C4-2B (cell line): ENCODE data around the gene ASAP2.

Source experiments
- H3K27ac ChIP-seq: fragments of 450-650 bp; 2 replicates; pipeline ENCODE4 v1.5.1; 2017
- ZFX ChIP-seq: fragments of 450-650 bp; IDR thresholded peaks from 2 replicates; pipeline ENCODE4 v1.6.1; 2017
- TF ChIP-seq, protein P1 (sequence below): fragments of 450-650 bp; conservative IDR thresholded peaks from 2 replicates; pipeline ENCODE4 v1.5.1; 2017; ENCODE audit warnings: mild to moderate bottlenecking

ASAP2 gene

GRCh38 chr2:9297156-9297555 lies 90.5 kb downstream of the ASAP2 start:
- TF ChIP-seq, protein P1, sequence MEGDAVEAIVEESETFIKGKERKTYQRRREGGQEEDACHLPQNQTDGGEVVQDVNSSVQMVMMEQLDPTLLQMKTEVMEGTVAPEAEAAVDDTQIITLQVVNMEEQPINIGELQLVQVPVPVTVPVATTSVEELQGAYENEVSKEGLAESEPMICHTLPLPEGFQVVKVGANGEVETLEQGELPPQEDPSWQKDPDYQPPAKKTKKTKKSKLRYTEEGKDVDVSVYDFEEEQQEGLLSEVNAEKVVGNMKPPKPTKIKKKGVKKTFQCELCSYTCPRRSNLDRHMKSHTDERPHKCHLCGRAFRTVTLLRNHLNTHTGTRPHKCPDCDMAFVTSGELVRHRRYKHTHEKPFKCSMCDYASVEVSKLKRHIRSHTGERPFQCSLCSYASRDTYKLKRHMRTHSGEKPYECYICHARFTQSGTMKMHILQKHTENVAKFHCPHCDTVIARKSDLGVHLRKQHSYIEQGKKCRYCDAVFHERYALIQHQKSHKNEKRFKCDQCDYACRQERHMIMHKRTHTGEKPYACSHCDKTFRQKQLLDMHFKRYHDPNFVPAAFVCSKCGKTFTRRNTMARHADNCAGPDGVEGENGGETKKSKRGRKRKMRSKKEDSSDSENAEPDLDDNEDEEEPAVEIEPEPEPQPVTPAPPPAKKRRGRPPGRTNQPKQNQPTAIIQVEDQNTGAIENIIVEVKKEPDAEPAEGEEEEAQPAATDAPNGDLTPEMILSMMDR: no peak
- TF ChIP-seq ZFX: no peak
- H3K27ac ChIP-seq: no peak overlapping the region

- no peak overlapping the region for H3K27ac ChIP-seq
- TF ChIP-seq, protein P1: no peak
- no peak for TF ChIP-seq ZFX
Observed at GRCh38 chr2:9297807-9298206, 91.2 kb downstream of the ASAP2 start.

GRCh38 chr2:9298583-9298982 lies 92.0 kb downstream of the ASAP2 start:
- no peak overlapping the region for H3K27ac ChIP-seq
- TF ChIP-seq ZFX: no peak
- TF ChIP-seq, protein P1: no peak

- TF ChIP-seq ZFX: no peak
- TF ChIP-seq, protein P1: no peak
- no peak overlapping the region for H3K27ac ChIP-seq
Observed at GRCh38 chr2:9299161-9300100, 92.8 kb downstream of the ASAP2 start.

- TF ChIP-seq, protein P1: no peak
- TF ChIP-seq ZFX: no peak
- H3K27ac ChIP-seq: no peak overlapping the region
Observed at GRCh38 chr2:9300214-9300613, 93.6 kb downstream of the ASAP2 start.

DNA sequence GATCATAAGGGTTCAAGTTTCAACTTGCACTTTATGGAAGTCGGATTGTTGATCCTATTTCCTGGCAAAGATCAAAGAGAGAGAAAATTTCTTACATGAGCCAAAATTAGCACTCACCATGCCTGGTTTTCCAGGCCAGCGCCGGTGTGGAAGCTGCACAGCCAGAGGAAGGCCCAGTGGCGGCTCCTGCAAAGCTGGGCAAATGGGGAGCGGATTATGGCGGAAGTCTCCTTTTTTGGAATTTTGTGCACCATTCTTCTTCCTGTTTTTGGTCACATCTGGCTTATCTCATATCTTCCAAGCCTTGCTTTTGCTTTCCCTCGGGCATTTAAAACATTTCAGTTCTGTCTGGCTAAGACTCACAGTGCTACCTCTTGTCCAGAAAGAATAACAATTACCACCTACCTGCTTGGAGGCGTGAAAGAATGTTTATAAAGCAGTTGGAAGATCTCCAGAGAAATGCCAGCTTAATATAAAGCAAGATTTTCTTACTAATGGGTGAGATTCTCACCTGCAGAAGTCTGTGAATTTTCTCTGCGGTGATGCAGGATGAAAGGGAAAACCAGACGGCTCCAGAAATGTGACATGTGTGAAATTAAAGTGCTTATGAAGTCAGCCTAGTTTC lies 94.3 kb downstream of the ASAP2 start:
- no peak overlapping the region for H3K27ac ChIP-seq
- TF ChIP-seq, protein P1: no peak
- no peak for TF ChIP-seq ZFX

- TF ChIP-seq ZFX: no peak
- TF ChIP-seq, protein P1: no peak
- no peak overlapping the region for H3K27ac ChIP-seq
Observed at GRCh38 chr2:9302755-9303154, 96.1 kb downstream of the ASAP2 start.
